Stimulated activated CD8-positive, alpha-beta memory T cell treated with anti-CD3 and anti-CD28 coated beads, Interleukin-15, amount 100 ng/mL, for 1 hour (primary cell): ENCODE data around the gene UNC79.
"Not testable (repeated sequence)": the region's sequence is repeated elsewhere in the genome, so short reads cannot be mapped to it uniquely, and the experiment has no call there.

Source experiments
- DNase-seq: peaks from one replicate; pipeline ENCODE4 v3.0.0-alpha.2; 2020; ENCODE audit warnings: low read depth

UNC79 gene

DNA sequence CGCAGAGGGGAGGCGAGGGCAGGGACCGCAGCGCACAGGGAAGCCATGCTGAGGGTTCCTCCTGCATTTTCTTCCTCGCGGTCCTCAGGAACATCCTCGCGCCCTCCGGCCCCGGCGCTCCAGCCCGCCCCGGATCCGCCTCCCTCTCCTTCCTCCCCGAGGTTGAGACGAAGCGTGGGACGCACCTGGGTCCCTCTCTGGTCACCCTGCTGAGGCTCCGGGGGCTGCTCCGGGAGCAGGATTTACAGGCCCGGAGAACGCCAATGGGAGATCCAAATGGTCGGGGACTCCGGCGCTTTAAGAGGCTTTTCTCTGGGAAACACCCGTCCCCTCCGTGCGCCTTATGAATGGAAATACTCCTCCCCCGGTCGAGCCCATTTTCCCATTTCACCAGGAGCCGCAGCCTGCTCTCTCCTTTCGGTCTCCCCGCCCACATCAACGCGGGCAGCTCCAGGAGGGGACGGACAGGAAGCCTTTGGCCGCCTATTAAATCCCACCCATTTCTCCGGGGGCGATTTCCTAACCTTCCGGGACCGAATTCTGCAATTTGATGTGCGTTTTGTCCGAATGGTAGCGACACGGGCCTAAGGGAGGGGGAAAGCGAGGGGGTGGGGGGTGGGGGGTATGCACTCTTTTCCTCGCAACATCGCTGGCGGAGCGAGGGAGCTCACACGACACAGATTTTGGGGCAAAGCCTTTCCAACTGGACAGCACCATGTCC, at the start of gene UNC79:
Gene UNC79 (plus strand): TSS at position 625 of the 721 bp plus-strand sequence. CDS start 91 bp downstream, at position 716.
- DNase-seq: no peak

DNA sequence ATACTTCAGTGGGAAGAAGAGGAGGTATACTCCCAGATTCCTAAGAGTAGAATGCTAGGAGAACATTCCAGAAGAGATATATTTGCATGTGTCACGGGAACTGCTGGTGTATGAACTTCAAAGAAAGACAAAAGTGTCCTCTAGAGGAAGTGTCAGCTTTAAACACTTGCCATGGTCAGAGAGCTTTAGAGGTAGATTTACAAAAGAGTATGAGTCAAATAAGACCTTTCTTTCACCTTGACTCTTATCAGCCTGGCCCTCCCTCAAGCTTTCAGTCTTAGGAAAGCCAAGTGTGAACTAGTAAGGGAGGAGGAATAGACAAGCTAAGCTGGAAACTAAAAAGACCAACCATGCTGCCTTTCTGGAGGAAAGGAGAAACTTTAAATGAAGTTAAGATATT, 49.1 kb upstream of the UNC79 start:
- no peak for DNase-seq

- DNase-seq: not testable (repeated sequence)
Measured at GRCh38 chr14:93384256-93384655, 46.5 kb upstream of the UNC79 start.

DNA sequence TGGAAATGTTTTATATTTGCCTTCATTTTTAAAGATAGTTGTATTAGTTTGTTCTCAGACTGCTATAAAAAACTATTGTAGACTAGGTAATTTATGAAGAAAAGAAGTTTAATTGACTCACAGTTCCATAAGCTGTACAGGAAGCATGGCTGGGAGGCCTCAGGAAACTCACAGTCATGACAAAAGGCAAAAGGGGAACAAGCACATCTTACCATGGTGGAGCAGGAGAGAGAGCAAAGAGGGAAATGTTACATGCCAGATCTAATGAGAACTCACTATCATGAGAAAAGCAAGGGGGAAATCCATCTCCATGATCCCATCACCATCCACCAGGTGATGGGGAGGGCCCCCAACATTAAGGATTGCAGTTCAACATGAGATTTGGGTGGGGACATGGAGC, 35.5 kb upstream of the UNC79 start:
- no peak for DNase-seq

DNA sequence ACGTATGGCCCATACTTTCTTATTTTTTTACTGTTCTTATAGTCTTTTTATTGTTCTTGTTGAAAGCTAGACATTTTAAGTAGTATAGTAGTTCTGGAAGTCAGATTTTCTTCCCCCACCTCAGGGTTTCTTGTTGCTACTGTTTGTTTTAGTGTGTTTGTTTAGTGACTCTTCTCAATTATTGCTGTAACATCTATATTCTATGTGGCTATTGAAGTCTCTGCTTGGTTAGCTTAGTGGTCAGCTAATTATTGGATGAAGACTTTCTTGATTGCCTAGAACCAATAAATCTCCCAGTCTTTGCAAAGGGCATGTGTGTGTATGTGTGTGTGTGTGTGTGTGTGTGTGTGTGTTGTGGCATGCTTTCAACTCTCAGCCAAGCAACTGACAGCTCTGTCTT, 34.3 kb upstream of the UNC79 start:
- DNase-seq: no peak

GRCh38 chr14:93398491-93398890, 32.2 kb upstream of the UNC79 start:
- DNase-seq: no peak

GRCh38 chr14:93402951-93403350, 27.8 kb upstream of the UNC79 start:
- DNase-seq: no peak

DNA sequence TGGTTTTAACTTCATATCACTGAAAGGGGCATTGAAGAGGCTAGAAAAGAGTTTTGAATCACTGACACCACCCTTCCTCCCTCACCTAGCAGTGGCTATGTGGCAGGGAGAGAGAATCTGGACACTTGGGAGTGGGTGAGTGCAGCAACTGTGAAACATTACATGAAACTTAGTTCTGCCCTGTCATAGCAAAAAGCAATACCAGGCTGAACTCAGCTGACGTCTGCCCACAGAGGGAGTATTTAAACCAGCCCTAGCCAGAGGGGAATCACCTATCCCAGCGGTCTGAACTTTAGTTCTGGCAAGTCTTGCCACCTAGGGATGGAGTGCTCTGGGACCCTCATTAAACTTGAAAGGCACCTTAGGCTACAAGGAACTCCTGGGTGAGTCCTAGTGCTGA, 20.7 kb upstream of the UNC79 start:
- no peak for DNase-seq

- no peak for DNase-seq
Measured at GRCh38 chr14:93410893-93411292, 19.8 kb upstream of the UNC79 start.

- DNase-seq: not testable (repeated sequence)
Measured at GRCh38 chr14:93425136-93425535, 5.6 kb upstream of the UNC79 start.

- no peak for DNase-seq
Measured at GRCh38 chr14:93426750-93427149, 4.0 kb upstream of the UNC79 start.

GRCh38 chr14:93431036-93431670, 414 bp downstream of the UNC79 start:
- DNase-seq: no peak

- DNase-seq: no peak
Measured at GRCh38 chr14:93454224-93454623, 23.5 kb downstream of the UNC79 start.

- DNase-seq: no peak
Measured at GRCh38 chr14:93456356-93456755, 25.6 kb downstream of the UNC79 start.

GRCh38 chr14:93458234-93458633, 27.5 kb downstream of the UNC79 start:
- DNase-seq: no peak

- DNase-seq: no peak
Measured at GRCh38 chr14:93462479-93462878, 31.7 kb downstream of the UNC79 start.

DNA sequence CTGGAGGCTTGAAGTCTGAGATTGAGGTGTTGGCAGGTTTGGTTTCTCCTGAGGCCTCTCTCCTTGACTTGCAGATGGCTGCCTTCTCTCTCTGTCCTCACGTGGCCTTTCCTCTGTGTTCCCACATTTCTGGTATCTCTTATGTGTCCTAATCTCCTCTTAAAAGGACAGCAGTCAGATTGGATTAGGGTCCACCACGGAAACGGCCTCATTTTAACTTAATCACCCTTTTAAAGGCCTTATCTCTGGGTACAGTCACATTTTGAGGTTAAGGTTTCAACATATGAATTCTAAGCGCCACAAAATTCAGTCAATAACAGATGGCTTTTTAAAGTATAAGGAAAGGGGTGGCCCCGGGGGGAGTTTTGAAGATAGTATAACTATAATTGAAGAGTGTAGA, 33.5 kb downstream of the UNC79 start:
- DNase-seq: no peak

DNA sequence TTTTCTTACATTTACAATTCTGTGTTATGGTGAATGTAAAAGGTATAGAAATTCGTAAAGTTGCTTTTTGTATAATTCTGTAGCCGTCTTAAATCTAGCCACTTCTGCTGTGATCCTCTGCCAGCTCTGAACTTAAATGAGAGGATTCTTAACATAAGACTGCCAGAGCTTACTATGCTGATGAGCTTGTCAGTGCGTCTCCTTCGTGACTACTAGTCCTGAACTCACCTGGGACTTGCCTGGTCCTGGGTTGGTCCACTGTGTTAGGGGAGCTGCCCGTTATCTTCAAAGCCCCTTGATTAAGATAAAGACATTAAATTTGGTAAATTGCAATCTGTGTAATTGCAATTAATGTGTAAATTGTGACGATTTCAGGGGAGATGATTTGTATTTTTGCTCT, 44.7 kb downstream of the UNC79 start:
- DNase-seq: no peak

- DNase-seq: no peak
Measured at GRCh38 chr14:93476305-93476704, 45.6 kb downstream of the UNC79 start.

GRCh38 chr14:93479074-93479473, 48.3 kb downstream of the UNC79 start:
- DNase-seq: not testable (repeated sequence)

DNA sequence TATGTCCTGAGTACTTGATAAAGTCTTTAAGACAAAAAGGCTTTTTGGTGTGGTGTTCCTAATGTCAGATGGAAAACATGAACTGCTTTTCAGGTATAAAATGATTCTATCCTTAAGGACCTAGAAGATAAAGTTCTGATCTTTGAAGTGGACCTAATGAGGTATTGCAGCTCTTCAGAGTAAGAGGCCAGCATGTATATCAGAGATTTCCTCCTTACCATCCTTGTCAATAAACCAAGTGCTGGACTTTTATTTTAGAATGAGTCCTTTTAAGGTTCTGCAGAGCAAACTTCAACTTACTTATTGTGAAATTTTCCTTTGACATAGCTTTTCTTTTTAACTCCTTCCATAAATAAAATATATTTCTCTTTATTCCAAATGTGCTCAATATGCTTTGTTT, 50.1 kb downstream of the UNC79 start:
- no peak for DNase-seq

- no peak for DNase-seq
Measured at GRCh38 chr14:93481758-93482157, 51.0 kb downstream of the UNC79 start.

DNA sequence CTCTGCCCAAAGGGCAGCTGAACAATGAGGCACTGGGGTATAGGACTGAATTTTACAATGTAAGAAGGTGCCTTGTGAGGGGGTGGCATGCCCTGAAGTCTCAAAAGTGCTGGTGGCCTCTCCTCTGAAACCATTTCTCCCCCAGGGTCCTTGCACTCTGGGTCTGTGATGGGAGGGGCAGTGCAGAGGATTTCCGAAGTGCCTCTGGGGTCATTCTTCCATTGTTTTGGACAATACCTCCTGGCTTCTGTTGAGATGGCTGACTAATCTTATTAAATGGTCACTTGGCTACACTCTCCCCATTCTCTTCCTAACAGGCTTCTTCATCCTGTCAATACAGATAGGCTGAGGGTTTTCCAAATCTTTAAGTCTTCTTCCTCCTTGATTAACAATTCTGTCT, 59.3 kb downstream of the UNC79 start:
- DNase-seq: no peak

DNA sequence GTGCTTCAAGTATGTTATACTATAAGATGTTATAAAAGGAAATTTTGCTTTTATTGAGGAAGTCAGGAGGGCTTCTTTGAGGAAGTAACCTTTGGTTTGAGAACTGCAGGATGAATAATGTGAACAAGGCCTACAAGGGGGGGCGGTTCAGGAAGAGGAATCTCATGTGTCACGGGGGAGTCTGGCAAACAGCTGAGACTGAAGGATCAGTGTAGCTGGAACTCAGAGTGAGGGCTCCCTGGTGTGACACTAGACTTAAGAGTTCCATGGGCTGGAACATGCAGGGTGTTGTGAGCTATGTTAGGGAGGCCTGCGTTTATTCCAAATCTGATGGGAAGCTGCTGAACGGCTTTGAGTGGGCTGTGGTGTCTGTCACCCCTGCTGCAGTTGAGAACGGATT, 62.3 kb downstream of the UNC79 start:
- no peak for DNase-seq
